VCaP (cell line): ENCODE measurements around the gene ANKRD11.
"Not testable (repeated sequence)": the region's sequence is repeated elsewhere in the genome, so short reads cannot be mapped to it uniquely, and the experiment has no call there.

Experiments used
- H3K27ac ChIP-seq: fragments of 450-650 bp; 2 replicates; pipeline ENCODE4 v1.5.1; 2017
- CTCF ChIP-seq: fragments of 450-650 bp; conservative IDR thresholded peaks from 2 replicates; pipeline ENCODE4 v1.5.1; 2017; ENCODE audit warnings: mild to moderate bottlenecking, moderate library complexity

Gene ANKRD11

GRCh38 chr16:89300311-89300975 lies 189.9 kb downstream of the ANKRD11 start:
- TF ChIP-seq CTCF = no peak
- H3K27ac ChIP-seq = no peak overlapping the region

- H3K27ac ChIP-seq = not testable (repeated sequence)
Observed at GRCh38 chr16:89299357-89300111, 190.8 kb downstream of the ANKRD11 start.

- H3K27ac ChIP-seq = no peak overlapping the region
- no peak for TF ChIP-seq CTCF
Observed at GRCh38 chr16:89298623-89299225, 191.6 kb downstream of the ANKRD11 start.

- TF ChIP-seq CTCF = no peak
- no peak overlapping the region for H3K27ac ChIP-seq
Observed at GRCh38 chr16:89297910-89298545, 192.3 kb downstream of the ANKRD11 start.

GRCh38 chr16:89297156-89297874 lies 193.0 kb downstream of the ANKRD11 start:
- no peak for TF ChIP-seq CTCF
- no peak overlapping the region for H3K27ac ChIP-seq

GRCh38 chr16:89295915-89296314 lies 194.4 kb downstream of the ANKRD11 start:
- H3K27ac ChIP-seq = no peak overlapping the region
- no peak for TF ChIP-seq CTCF

- TF ChIP-seq CTCF = no peak
- H3K27ac ChIP-seq = no peak overlapping the region
Observed at GRCh38 chr16:89295071-89295900, 195.1 kb downstream of the ANKRD11 start.
